HG03469 (cell line): ENCODE results near the gene NGEF.

Source experiments
- ATAC-seq: cut with Tn5 transposase; IDR thresholded peaks from one replicate; pipeline ENCODE4 v1.9.1; 2021; ENCODE audit warnings: mild to moderate bottlenecking, moderate library complexity, moderate number of reproducible peaks; ENCODE audit not compliant: unreplicated experiment

The NGEF gene

DNA sequence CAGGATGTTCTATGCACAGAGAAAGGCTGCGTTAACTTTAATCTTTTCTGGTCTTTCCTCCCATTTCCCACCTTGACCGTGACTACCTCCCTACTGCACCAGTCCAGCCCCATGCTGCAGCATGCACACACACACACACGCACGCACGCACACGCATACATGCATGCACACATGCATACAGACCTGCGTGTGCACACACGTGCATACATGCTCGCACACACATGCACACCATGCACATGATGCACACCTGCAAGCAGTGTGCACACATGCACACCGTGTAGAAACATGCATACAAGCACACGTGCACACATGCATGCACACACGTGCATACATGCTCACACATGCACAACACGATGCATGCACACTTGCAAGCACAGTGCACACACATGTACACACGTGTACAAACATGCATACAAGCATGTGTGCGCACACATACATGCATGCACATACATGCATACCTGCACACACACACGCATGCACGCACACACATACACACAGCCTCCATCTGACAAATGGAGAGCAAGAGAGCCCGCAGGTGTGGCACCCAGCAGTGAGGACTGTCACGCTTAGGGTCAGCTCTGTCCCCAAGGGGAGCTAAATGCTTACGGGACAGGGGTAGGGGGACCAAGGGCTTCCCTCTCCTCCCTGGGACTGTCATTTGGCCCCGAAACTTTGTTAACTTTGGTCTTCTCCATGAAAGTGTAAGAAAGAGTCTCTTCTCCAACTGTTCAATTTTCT, 124.8 kb downstream of the NGEF start:
- ATAC-seq: no peak

DNA sequence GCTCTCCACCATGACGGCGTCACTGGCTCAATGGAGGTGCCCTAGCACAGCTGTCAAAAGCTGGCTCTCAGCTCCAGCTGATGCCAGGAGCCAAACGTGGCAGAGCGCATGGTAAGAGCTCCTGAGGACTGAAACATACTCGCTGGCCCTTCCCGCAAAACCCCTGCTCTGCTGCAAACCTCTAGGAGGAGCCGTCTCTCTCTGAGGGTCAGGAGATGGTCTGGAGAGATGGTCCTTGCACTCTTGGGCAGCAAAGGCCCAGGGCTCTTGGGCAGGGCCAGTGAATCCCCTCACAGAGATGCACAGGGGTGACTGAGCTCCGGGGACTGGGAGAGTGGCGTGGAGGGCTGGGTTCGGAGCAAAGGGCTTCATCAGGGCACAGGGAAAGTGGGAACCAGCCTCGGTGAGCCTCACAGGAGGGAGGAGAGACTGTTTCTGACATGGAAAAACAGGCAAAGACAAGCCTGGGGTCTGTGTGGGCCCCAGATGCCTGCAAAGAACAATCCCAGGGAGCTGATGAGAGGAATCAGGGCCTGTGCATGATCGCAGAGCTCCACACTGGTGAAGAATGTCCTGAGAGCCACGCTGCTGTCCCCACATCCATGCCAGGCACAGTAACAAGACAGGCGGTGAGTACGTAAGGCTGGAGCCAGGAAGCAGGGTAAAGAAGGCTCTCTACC, 125.7 kb downstream of the NGEF start:
- ATAC-seq: no peak

DNA sequence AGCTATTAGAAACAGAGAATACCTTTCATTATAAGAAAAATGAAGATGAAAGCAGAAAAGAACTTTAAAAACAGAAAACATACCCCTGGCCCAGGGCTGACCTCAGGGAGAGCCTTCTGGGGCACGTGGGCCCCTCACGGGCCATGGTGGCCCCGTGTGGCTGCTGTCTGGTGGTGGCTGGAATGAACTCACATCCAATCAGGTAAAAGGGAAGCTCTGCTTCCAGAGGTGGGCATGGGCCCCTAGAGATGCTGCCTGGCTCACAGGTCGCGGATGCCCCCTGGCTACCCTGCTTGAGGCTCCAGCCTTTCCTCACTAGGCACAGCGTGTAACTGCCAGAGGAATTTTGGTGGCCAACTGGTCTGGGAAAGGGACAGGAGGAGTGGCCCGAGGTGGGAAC, 126.4 kb downstream of the NGEF start:
- no peak for ATAC-seq

DNA sequence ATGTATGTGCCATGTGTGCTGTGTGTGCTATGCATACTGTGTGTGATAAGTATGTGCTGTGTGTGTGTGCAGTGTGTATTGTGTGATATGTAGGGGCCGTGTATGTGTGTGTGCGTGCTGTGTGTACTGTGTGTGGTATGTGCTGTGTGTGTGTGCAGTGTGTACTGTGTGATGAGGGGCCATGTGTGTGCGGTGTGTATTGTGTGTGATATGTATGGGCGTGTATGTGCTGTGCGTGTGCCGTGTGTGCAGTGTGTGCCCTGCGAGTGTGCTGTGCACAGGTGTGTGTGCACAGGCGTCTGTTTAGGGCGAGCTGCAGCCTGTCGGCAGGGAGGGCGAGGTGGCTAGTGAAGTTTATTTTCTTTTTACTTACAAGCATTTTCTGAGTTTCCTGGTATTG, 126.9 kb downstream of the NGEF start:
- no peak for ATAC-seq

DNA sequence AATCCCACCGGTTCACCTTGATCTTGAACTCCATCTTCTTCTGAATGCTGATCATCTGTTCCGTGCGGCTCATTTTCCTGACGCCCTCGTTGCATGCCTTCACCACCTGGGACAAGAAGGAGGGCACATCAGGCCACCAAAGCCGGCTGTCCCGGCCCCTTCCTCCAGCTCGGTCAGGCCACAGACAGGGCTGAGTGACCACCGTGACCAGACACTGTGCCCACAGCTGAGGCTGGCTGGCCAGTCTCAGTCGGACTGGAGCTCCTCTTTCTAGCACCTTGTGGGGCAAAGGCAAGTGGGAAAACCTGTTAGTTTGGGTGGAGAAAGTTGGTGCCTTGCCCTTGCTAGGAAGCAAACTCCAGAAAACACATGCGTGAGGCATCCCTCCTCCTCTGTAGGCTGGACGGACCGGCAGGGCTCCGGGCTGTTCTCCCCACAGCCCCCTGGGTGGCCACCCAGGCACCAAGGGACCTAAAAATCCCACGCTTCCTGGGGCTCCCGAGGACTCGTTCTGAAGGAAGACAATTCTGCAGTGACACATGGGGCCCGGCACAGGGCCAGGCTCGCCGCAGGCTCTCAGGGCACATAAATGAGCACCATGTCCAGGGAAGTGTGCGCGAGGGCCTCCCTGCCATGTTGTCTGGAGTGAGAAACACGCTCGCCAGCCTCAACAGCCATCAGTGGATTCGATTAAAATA, 127.6 kb downstream of the NGEF start:
- ATAC-seq: no peak

DNA sequence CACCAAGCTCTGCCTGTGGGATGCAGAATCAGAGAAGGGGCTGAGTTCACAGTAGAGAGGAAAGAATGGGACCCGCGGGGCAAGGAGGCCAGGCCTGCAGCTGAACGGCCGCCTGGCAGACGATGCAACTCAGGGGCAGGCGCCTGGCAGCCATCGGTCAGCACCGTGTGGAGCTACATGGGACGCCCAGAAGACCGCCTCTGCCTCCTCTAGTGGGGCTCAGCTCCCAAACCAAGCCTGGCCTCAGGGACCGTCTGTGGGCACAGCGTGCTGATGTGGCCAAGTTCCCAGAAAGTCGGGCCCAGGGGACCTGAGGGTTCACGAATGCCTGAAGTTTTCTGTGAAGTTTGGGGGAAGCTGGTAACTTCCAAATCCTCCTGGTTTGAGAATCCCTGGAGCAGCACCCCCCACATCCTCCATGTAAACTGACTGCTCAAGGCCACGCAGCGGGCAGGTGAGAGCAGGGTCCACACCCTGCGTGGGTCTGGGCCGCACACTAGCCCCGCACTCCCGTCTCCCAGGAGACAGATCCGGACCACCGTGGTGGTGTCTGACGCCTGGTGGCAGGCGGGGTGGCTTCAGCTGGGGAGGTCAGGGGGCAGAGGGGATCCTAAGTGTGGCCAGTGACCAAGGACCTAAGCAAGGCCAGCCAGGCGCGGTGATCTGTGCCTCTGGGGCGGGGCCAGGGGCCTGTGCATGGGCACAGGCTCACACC, 128.3 kb downstream of the NGEF start:
- ATAC-seq: no peak

DNA sequence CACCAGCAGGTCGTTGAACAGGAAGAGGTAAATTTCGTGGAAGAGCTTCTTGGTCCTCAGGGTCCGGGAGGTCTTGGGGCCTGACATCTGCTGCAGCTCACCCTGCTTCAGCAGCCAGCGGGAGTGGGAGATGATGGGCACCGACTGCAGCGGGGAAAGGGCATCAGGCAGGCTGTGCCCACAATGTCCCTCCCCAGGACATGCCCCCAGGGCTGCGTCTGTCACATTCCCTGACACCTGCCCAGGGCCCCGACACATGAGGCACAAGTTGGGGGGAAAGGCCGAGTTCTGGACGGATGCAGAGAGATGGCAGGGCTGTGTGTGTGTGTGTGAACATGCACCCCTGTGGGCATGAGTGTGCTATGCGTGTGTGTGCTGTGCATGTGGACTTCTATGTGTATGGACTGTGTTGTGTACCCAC, 129.0 kb downstream of the NGEF start:
- no peak for ATAC-seq

DNA sequence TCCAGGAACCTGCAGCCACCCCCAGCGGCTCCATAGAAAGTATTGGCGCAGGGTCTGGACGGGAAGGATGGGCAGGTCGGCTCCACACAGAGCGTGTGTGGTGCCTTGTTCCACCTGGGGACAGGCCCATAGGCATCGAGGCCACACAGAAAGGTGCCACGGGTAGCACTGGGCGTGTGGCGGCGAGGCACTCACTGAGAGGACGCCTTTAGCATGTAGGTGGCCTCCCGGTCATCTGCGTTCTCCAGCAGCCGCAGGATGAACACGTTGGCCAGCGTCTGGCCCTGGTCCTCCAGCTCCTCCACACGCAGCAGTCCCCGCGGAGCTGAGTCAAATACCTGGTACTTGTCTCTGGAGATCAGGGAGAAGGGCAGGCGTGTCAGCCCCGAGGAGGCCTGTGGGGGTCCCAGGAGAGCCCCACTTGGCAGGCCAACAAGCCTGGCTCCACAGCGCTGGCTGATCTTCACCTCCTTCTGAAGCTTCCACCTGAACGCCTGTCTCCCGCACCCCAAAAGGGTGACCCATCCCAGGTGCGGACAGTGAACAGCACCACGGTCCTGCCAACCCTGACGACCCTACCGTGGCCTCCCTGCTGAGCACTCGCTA, 129.8 kb downstream of the NGEF start:
- no peak for ATAC-seq

DNA sequence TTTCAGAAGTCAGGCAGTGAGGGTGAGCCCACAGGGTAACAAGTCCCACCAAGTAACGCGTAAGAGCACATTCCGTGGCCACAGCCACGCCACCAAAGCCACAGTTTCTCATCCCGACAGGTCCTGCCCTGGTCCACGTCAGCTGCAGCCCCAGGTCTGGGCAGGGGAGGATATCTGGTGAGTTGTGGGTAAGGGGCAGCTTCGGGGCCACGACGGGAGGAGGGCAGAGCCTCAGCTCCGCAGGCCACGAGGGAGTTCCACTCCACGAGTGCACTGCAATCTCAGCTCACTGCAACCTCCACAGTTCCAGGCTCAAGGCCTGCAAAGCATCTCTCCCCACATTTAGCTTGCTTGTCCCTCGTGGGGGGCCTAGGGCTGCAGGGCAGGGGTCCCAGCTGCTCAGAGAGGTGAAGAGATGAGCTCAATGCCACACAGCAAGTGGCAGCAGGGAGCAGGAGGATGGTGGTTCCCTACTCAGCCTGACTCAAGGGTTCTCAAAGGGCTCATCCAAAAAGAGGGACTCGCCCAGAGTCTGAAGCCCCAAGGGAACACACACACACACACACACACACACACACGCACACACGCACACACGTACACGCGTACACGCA, 130.4 kb downstream of the NGEF start:
- ATAC-seq: no peak

DNA sequence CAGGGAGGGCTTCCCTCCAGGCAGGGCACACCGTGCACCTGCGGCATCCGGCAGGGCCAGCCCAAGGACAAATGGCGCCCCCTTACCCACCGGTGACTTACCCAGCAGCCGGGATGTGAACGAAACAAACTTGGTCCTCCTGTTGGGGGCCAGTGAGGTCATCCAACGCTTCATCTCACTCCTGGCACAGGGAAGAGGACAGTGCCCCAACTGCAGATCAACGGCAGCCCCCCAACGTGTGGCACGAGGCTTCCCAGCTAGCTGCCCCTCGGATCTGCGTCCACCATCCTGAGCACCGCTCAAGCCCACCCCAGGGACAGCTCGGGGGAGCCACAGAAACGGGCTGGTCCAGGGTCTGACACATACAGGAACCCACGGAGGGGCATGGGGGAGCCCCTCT, 131.0 kb downstream of the NGEF start:
- ATAC-seq: no peak

DNA sequence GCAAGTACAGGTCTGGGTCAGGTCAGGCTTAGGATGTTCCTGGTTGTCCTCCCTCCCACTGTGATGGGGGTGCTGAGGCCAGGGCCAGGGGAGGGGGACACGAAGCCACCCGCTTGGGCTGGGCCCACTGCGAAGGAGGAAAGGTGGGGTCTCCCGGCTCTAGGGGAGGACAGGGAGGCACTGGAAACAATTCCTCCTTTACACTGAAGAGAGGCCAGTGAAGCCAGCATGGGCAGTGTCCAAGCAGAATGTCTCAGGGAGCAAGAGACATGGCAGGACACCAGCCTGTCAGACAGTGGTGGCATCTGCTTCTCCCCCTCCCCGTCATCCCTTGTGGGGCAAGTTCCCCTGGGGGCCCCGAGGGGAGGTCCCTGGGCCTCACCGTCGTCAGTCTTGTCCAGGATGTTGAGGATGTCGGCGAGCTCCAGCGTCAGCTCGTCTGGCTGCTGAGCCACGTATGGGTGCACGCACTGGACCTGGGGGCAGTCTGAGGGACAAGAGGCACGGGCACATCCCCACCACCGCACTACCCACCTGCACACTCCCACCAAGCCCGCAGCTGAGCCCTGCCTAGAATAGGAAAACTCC, 132.2 kb downstream of the NGEF start:
- ATAC-seq: no peak

DNA sequence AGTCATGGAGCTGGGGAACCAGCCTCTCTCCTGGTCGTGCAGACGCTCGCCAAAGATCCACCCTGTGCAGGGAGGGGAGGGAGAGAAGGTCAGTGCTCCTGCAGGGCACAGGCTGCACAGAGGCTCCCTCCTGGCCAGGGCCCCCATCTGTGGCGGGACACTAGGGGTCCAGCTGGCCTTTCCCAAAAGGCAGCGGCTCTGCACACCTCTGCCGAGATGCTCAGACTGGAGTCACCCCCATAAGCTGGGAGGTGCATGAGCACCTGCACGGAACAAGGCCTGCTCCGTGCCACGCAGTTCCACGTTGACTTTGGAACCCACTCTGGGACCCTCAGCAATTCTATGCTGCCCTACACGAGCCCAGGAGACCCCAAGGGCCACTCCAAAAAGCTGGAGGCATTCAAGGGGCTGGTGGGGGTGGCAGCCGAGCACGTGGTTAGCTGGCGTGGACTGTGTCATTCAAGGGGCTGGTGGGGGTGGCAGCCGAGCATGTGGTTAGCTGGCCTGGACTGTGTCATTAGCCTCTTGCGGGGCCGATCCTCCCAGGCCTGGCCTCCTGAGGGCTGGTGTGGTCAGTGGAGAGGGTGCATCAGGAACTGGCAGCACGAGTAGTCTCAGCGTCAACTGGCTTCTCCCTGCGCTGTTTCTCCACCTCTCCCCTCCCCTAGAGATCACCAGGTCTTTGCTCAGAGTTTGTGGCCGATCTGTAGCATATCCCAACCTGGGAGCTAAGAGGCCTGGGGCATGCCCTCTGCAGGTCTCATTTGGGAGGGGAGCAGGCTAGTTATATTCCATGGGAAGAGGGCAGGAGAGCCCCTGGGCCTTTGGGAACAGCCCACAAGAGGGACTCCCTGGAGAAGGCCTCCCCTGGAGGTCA, 133.2 kb downstream of the NGEF start:
- ATAC-seq: no peak

DNA sequence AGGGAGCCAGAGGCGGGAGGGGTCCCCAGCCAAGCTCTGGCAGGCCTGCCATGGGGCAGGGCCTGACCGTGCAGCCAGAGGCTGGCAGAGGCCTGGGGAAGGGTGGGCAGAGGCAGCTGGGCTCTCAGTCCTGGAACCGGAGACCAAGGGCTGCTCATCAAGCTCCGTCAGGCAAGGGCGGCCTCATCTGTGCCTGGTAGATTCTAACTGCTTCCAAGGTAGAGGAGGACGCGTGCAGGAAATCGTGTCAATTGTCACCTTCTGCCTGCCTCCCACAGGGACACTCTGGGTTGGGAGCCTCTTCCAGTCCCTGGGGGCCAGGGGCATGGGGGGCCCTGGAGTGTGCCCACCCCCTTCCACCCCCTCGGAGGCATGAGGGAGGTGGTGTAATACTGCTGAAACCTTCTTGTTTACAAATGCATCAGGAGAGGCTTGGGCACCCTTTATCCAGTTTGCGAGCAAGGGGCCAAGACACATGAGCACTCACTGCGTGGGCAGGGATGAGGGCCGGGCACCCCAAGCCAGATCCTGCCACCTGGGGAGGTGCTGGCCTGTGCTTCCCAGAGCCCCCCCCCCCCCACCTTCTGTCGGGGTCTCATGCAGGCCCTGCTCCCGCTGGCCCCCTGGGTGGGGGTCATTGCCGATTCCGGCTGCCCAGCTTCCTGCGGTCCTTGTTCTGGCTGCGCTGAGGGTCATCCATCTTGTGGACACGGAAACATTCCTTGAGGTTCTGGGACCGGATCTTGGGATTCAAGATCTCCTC, 134.0 kb downstream of the NGEF start:
- ATAC-seq: no peak

DNA sequence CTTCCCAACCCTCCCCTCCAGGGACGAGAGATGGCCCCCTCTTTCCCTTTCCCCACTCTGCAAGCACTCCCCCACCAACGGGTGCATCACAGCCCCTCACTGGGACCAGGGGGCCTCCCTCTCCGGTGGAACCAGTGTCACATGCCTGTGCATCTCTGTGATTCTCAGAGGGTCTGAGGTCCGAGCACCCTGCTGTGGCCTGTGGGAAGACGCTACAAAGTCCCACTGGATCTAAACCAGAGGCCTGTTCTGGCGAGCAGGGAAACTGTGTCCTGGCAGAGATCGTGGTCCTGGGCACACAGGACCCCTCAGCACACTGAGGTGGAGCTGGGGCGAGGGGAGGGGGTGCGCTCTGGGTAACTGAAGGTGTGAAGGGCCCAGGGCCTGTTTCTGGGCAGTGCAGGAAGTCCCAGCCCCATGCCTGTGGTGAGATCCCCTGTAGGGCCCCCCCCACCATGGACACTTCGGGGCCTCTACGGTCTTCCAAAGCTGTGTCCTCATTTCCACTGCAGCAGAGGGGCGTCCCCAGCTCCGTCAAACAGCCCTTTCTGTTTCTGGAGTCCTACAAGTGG, 135.0 kb downstream of the NGEF start:
- no peak for ATAC-seq

DNA sequence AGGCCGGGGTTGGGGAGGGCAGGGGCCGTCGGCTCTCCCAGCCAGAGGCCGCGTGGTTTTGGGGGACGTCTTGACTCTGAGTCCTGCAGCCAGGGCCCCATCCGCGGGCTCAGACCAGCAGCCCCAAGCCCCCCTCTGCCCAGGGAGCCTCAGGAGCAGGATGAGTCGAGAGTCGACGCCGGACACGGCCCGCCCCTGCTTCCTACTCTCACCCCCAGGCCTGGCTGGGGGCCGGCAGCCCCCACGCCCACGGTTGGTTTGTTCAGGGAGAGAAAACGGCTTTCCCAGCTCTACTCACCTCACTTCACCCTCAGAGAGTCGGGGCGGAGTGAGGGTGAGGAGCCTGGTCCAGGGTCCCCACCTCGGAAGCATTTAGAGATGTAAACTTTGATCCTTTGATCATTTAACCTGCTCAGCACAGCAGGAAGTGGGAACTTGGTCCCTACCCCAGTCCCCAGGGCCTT, 136.0 kb downstream of the NGEF start:
- ATAC-seq: no peak

DNA sequence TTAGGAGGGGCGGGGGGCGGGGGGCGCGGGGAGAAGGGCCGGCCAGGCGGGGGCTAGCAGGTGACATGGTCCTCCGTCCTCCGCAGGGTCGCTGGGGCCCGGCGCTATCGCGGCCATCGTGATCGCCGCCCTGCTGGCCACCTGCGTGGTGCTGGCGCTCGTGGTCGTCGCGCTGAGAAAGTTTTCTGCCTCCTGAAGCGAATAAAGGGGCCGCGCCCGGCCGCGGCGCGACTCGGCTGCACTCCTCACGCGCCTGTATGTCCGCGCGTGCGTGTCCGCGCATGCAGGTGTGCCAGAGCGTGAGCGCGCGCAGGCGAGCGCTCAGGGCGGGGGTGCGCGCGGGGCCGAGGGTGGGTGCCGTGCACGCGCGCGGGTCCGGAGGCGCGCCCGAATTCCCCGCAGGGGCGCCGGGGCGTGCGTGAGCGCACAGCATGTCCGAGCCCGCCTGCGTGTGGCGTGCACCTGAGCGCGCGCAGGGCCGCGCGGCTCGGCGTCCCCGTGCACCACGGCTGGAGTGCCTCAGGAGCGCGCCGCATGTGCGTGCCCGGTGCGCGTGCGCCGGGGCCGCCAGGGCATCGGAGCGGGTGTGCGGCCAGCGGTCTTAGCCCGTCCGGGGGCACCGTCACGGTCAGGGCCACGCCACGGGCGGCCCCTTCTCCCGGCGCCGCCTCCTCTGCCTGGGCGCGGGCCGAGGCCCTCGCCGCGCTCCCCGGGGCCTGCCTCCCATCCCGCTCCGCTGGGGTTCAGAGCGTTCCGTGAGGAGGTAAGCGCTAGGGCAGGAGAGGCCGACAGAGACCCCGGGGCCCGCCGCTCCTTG, 136.7 kb downstream of the NGEF start:
- no peak for ATAC-seq
